Activated effector memory CD4-positive, alpha-beta T cell treated with anti-CD3 and anti-CD28 coated beads, Interleukin-2, amount 50 U/mL, for 16 hours (primary cell): ENCODE data around the gene VCL.

Experiments used
- DNase-seq: peaks from one replicate; pipeline ENCODE4 v3.0.0-alpha.2; 2020

Gene VCL

DNA sequence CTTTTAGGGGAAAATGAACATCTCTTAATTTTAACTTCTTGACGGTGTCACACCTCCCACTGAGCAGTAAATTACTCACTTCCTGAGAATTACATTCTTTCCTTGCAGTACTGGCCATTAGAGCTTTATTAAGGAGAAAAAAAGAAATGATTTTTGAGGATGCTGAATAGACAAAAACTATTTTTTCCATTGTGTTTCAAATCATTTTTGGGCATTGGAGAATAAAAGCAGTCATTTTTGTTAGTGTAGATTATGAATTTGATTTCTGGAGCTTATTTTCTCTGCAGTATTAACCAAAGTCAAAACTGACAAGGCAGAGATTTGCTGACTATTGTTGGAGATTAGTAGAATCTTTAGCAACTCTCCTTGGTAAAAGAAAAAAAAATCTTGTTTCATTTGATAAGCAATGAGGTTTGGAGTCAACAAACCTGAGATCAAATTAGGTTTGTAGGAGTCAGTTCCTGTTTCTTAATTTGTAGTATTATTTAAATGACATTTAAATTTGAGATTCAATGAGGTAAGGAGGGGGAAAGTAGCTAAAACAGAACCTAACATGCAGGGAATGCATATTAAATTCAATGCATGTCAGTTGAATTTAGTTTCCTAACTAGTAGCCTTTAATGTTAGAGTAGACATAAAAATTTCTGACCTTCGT is 82.1 kb downstream of the VCL start:
- no peak for DNase-seq

- DNase-seq: peak; percentile 73
Measured at GRCh38 chr10:74081192-74081803, 83.4 kb downstream of the VCL start.

DNA sequence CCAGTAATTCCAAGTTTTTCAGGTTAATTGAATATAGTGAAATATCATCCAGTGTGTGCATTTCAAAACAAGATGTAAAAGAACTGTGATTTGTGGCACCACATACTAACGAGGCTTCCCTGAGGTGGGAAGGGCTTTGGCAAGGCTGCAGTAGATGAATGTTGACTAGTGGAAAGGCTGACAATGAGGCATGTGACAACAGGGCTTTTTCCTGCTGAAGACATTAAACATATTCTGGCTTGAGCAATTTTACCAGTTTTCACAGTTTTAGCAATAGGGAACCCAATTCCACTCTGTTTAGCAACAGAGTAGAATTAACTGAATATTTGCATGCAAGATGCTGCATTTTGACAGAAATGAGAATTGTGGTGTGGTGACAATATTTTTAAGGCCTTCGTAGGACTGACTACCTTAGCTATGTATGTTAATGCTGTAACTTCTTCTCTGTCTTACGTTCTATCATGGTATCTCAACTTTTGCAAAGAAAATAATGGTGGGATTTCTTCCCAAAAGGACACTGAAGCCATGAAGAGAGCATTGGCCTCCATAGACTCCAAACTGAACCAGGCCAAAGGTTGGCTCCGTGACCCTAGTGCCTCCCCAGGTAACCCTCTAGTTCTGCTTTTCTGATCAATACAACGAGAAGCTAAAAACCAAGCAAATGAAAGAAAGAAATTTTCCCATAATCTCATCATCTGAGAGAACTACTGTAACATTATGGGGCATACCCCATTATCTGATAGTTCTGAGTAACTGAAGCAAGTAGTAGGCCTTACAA is 84.2 kb downstream of the VCL start:
- DNase-seq: no peak

- DNase-seq: no peak
Measured at GRCh38 chr10:74083304-74083703, 85.4 kb downstream of the VCL start.

- DNase-seq: no peak
Measured at GRCh38 chr10:74084955-74085354, 87.0 kb downstream of the VCL start.

- no peak for DNase-seq
Measured at GRCh38 chr10:74086317-74086716, 88.4 kb downstream of the VCL start.

DNA sequence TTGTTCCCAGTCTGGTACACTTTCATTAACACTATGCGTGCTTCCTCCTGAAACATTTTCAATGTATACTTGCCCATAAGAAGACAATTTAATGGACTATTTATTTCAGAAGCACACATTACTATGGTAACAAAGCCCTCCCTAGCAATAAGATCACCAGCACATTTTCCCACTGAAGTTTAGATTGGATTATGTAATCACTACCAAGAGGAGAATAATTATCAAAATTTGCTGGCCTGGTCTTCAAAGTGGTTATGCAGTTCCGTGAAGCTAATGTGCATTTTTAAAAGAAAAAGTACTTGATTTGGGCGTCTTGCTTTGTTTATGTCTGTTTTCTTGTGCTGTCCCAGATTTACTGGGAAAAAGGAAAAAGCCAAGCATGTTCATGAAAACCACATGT is 90.8 kb downstream of the VCL start:
- DNase-seq: no peak

DNA sequence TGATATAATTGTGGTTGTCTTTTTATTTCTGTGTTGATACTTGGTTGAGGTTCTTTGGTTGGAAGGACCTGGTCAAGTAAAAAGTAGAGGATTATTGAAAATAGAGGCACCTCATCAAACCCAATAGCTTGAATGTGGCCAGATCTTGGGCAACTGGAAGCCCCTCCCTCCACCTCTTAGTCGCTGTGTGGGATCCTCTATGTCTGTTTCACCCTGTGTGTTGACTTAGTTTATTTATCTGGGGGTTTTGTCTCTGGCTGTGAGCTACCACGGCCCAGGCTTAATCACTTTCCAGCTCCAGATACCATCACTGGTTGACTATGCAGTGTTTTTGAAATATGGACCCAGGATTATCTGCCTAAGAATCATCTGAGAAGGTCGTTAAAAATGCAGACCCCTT is 94.5 kb downstream of the VCL start:
- DNase-seq: no peak

DNA sequence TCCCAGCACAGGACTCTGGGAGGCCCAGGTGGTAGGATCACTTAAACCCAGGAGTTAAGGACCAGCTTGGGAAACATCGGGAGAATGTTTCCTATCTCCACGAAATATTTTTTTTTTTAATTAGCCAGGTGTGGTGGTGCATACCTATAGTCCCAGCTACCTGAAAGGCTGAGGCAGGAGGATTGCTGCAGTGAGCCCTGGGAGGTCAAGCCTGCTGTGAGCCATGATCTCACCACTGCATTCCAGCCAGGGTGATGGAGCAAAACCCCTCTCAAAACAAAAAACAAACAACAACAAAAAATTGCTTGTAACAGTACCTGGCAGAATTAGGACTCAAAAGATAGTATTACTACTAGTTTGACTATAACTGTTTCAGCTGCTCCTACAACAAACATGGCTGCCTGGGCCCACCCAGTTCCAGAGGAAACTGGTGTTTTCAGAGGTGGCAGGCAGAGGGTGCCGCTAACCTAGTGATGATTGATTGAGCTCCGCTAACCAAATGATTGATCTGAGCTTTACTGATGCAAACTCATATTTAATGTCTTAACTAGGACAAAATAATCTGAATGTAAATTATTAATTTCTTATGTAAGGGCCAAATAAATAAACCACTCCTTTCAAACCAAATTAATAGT is 95.7 kb downstream of the VCL start:
- no peak for DNase-seq

DNA sequence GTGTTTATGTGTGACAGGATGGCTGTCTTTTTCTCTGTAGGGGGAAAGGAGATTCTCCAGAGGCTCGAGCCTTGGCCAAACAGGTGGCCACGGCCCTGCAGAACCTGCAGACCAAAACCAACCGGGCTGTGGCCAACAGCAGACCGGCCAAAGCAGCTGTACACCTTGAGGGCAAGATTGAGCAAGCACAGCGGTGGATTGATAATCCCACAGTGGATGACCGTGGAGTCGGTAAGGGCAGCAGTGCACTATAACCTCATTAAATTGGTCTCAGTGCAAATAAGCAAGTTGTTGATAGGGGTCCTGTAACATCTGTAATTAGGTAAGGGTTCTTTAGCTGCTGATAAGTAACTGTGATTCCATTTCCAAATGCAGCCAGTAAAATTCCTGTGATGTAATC is 96.3 kb downstream of the VCL start:
- DNase-seq: no peak

DNA sequence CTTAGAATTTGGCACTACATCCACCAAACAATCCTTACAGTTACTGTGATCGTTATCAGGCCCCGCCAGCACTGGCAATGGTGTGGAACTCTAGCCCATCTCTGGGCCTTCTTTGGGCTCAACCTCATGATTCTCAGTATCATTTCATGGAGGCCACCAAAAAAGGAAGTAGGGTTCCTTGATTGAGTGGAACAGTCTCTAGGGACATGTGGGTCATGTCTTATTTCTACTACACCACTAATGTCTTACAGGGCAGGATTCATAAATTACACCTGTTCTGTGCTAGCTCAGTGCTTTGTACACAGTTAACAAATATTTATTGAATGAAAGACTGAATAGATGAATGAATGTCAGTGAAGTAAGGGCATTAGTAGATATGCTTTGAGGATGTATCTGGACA is 98.9 kb downstream of the VCL start:
- DNase-seq: no peak

GRCh38 chr10:74097776-74098175 is 99.9 kb downstream of the VCL start:
- DNase-seq: no peak

DNA sequence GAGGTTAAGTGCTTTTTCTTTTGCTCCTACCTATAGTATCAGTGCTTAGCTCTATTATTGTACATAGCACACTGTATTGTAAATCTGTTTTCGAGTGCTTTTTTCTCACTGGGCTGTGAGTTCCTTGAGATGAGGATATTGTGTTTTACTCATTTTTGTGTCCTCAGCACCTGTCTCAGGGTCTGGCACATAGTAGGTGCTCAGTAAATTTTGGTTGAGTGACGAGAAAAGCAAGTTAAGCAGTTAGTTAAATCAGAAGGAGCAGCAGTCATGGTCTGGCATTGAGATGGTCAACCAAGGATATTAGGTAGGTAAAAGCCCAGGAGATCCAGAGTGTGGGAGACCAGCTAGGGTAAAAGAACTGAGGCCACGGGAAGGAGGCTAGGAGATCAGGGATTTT is 101.5 kb downstream of the VCL start:
- DNase-seq: no peak

DNA sequence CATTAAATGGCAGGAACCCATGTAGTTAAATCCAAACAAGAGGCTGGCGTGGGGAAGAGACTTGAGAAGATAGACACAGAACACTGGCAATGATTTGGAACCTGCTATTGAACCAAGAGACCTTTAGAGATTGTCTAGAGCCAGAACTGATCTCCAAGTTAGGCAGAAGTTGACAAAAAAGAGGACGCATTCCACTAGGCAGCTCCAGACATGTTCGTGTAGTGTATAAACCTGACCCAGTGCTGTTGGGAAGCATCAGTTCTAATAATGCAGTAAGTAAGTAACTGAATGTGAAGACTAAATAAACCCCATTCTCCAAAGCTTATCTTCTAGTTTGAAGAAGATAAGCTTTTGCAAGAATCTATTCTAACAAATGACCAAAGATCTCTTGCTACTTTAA is 101.9 kb downstream of the VCL start:
- DNase-seq: no peak

DNA sequence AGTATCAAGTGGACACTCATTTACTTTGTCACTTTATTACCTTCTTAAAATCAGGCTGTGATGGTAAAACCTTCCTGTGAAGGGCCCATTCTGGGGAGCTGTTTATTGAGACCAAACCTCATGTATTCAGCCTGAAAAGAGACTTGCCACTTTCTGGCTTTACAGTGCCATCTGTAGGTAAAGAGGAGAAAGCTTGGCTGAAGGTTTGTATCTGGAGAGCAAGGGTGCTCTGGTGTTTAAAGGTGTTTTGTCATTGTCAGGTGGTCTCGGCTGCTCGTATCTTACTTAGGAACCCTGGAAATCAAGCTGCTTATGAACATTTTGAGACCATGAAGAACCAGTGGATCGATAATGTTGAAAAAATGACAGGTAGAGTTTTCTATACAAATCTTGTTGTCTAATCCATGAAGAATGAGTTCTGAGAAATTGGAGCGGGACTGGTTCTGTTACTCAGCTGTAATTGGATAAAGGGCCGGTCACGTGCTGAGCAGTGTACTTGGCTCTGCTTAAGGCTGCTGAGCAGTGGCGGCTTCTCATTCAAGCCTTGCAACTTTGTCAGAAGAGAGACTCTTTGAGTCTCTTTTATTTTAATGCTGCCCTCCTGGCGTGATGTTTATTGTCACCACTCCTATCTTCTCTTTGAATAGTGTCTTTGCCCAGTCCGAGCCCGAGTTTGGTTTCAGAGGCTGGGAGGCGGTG is 105.8 kb downstream of the VCL start:
- DNase-seq: no peak

DNA sequence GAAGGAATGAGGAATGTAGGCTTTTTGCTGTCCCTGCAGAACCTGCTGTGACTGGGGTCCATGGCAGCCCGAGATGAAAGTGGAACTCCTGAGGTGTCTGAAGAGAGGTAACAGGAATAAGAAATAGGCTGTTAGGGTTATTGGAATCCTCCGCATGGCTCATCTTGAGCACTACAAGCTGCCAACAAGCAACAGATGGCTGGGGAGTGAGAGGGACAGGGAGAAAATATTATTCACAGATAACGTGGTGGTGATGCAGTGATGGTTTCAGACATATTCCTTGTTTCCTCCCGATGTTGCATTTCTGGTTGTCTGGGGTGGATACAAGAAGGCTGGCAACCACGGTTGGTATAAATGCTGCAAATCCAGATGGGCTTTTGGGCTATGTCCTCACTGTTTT is 106.6 kb downstream of the VCL start:
- no peak for DNase-seq

DNA sequence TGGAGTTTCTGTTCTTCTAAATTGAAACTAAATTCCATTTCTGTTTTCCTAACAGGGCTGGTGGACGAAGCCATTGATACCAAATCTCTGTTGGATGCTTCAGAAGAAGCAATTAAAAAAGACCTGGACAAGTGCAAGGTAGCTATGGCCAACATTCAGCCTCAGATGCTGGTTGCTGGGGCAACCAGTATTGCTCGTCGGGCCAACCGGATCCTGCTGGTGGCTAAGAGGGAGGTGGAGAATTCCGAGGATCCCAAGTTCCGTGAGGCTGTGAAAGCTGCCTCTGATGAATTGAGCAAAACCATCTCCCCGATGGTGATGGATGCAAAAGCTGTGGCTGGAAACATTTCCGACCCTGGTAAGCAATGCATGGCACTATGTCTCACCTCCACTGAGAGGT is 107.1 kb downstream of the VCL start:
- no peak for DNase-seq

DNA sequence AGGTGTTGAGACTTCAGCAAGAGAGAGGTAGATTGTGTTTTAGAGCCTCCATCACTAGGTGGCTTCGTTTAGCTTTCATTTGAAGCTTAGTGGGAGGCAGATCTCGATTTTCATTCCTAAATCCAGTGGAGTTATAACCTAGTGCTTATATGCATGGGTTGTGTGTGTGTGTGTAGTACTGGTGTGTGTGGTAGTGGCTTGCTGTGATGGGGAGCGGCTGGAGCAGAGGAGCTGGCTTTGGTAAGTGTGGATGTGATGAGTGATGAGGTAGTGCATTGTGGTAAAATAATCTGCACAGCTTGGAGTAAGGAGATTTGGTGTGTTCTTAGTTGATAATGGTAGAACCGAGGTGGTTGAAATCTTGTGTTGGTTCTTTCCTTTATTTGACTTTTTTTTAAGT is 109.5 kb downstream of the VCL start:
- no peak for DNase-seq

DNA sequence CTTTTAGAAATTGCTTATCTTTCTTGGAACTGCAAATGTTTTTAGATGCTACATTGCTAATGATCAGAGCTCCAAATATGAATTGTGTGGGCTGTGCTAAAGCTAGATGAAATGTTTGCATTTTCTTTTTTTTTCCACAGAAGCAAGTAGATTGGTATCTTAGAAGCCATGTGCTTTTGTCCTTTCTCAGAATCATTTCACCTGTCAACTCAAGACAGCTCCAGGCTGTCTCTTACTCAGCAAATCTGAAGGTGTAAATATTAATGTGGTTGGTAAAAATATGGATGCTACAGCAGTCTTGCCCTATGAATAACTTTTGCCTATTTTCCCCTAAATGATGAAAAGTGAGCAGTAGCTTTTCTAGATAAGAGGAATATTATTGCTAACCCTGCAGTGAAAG is 111.5 kb downstream of the VCL start:
- DNase-seq: no peak

GRCh38 chr10:74110120-74110519 is 112.2 kb downstream of the VCL start:
- no peak for DNase-seq

DNA sequence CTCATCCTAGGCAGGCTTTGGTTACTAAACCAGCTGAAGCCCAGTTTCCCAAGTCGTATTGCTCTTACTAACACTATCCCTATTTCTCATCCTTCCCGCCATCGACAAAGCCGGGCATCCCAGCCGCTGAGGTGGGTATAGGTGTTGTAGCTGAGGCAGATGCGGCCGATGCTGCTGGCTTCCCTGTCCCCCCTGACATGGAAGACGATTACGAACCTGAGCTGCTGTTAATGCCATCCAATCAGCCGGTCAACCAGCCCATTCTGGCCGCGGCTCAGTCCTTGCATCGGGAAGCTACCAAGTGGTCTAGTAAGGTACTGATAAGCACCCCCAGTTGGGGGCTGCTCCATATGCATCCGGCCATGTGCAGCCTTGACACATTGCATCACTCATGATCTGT is 113.9 kb downstream of the VCL start:
- DNase-seq: no peak

GRCh38 chr10:74113546-74113945 is 115.6 kb downstream of the VCL start:
- DNase-seq: no peak

- no peak for DNase-seq
Measured at GRCh38 chr10:74114041-74114448, 116.1 kb downstream of the VCL start.
